K562 (cell line): Measurements from ENCODE around the gene HSPA1L. TPM values are rescaled to one million over a fixed set of nuclear protein-coding genes. Genes with fewer than 3 reads are reported as not detected.

Experiments used
- BHLHE40 ChIP-seq: IDR thresholded peaks from 2 replicates; pipeline ENCODE4 v1.6.1; 2011; ENCODE audit warnings: low read length, improper control_type of control experiment
- CBX8 ChIP-seq: fragments of 200-600 bp; sonication (generic); IDR thresholded peaks from 2 replicates; pipeline ENCODE4 v1.6.1; 2012; ENCODE audit warnings: borderline replicate concordance, mixed run types, low read depth, mild to moderate bottlenecking, moderate library complexity, mixed read lengths, low read length, control low read depth, inconsistent platforms; ENCODE audit not compliant: poor library complexity, severe bottlenecking; ENCODE audit errors: extremely low read depth
- CREM ChIP-seq: IDR thresholded peaks from 2 replicates; pipeline ENCODE4 v1.6.1; 2014; ENCODE audit warnings: antibody characterized with exemption, low read depth
- CSDE1 ChIP-seq, 2 experiments: fragments of 450-650 bp; IDR thresholded peaks; 2 replicates each; pipeline ENCODE4 v1.6.1; 2016; ENCODE audit warnings: mild to moderate bottlenecking in 1 of 2
- FOXA1 ChIP-seq: fragments of 450-650 bp; IDR thresholded peaks from 2 replicates; pipeline ENCODE4 v1.6.1; 2016; ENCODE audit warnings: mild to moderate bottlenecking, borderline replicate concordance
- GABPA ChIP-seq: fragments of 200-800 bp; sonication (Bioruptor generic); conservative IDR thresholded peaks from 2 replicates; pipeline ENCODE4 v1.6.1; 2016; ENCODE audit warnings: low read depth, missing genetic modification characterization, missing compliant biosample characterization
- HLTF ChIP-seq: fragments of 450-650 bp; IDR thresholded peaks from 2 replicates; pipeline ENCODE4 v1.6.1; 2016
- HNRNPK ChIP-seq: fragments of 200-400 bp; formaldehyde crosslinking; IDR thresholded peaks from one replicate; pipeline ENCODE4 v1.6.1; 2018; ENCODE audit warnings: mild to moderate bottlenecking, low read depth, low read length; ENCODE audit not compliant: poor library complexity, severe bottlenecking
- KDM2B ChIP-seq: fragments of 250-450 bp; sonication (Bioruptor Pico); IDR thresholded peaks from 2 replicates; pipeline ENCODE4 v1.8.0; 2021; ENCODE audit warnings: mild to moderate bottlenecking, moderate library complexity
- MECOM ChIP-seq: fragments of 250-450 bp; sonication (Bioruptor Pico); IDR thresholded peaks from 2 replicates; pipeline ENCODE4 v1.8.0; 2022; ENCODE audit warnings: inconsistent platforms
- NR3C1 ChIP-seq: sonication (generic); formaldehyde crosslinking; IDR thresholded peaks from 2 replicates; pipeline ENCODE4 v1.8.1; 2022; ENCODE audit warnings: missing genetic modification reagents
- RFX5 ChIP-seq: IDR thresholded peaks from 2 replicates; pipeline ENCODE4 v1.6.1; 2011; ENCODE audit warnings: low read depth, mild to moderate bottlenecking, improper control_type of control experiment, low read length
- polyA plus RNA-seq, 8 experiments: library from polyadenylated mRNA; depleted of rRNA in 4 of 8; stranded (reverse) in 5 of 8; unstranded in 3 of 8; fragments of >200 nt; fragmentation: Nextera tagmentation in 2 of 8; fragmentation: Illumina TruSeq in 1 of 8; extraction: Ambion mirVana in 2 of 8; extraction: Trizol in 1 of 8; gene quantifications; 2 replicates each; pipeline versions ENCODE4 v1.2.1 to v1.2.3, GENCODE V29; 2011 to 2014; ENCODE audit warnings: inconsistent platforms in 1 of 8, missing spikeins in 1 of 8
- total RNA-seq, 7 experiments: library from RNA; depleted of rRNA in 6 of 7; stranded (reverse); fragments of >200 nt in 6 of 7; fragmentation: Illumina TruSeq in 2 of 7; extraction: Trizol in 2 of 7; gene quantifications; 2 replicates each; pipeline versions ENCODE4 v1.2.1 to v1.2.3, GENCODE V29; 2011 to 2021; ENCODE audit warnings: low replicate concordance in 1 of 7
- TF ChIP-seq, protein P1 (sequence below): fragments of 150-350 bp; conservative IDR thresholded peaks from 2 replicates; pipeline ENCODE4 v1.6.1; 2014; ENCODE audit warnings: low read length
- TF ChIP-seq, protein P2 (sequence below), 2 experiments: fragments of 200-800 bp in 1 of 2; sonication (Bioruptor generic) in 1 of 2; sonication (generic) in 1 of 2; formaldehyde crosslinking in 1 of 2; IDR thresholded peaks in 1 of 2; conservative IDR thresholded peaks in 1 of 2; 2 replicates each; pipeline versions ENCODE4 v1.5.0 to v1.6.1; 2016 to 2020; ENCODE audit warnings: missing compliant biosample characterization in 1 of 2, missing genetic modification characterization in 1 of 2, missing genetic modification reagents in 1 of 2
- TF ChIP-seq, protein P3 (sequence below): IDR thresholded peaks from 2 replicates; pipeline ENCODE4 v1.6.1; 2014; ENCODE audit warnings: antibody characterized with exemption
- TF ChIP-seq, protein P4 (sequence below): fragments of 250-450 bp; sonication (Bioruptor Pico); IDR thresholded peaks from 2 replicates; pipeline ENCODE4 v1.4.0; 2020
- TF ChIP-seq, protein P5 (sequence below): fragments of 450-650 bp; IDR thresholded peaks from 2 replicates; pipeline ENCODE4 v1.6.1; 2014; ENCODE audit warnings: low read depth, mild to moderate bottlenecking, moderate library complexity, borderline replicate concordance

The HSPA1L gene
- total and polyA plus RNA-seq, 9 of the 15 experiments (the other 6 are each of a cell fraction or from before 2014, with no cell fraction given) = 0.14 to 2.1 (median 1.3) TPM

DNA sequence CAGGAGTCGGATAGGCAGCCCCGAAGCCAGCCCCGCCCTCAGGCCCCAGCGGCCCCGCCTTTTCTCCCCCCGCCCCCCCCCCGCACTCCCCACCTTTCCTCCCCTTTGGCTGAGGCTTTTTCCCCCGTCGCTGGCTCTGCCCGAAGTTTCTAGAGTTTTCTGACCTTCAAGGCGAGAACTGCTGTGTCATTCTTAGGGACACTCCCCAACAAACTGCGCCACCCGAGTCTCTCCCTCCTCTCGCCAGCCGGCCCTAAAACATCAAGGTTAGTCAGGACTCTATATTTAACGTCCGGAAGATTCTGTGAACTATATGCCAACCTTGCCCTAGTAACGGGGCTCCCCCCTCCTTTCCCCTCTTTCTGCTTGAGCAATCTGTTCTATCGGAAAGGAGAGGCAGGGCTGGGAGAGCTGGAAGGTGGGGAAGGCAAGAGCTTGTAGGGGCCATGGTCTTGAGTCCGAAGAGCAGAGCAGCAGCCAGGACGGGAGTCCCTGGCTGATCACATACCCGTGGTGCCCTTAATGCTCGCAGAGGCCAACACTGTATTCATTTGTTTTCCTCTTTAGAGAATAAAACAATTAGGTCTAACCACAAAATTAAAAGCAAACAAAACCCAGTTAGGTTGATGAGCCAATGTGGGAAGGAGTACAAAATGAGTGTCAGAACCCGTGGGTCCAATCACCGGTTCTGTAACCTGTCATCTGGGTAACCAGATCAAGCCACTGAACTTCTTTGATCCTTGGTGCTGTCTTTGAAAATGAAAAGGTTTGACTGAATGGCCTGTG is 7.1 kb upstream of the HSPA1L start (continued):
- TF ChIP-seq, protein P1, sequence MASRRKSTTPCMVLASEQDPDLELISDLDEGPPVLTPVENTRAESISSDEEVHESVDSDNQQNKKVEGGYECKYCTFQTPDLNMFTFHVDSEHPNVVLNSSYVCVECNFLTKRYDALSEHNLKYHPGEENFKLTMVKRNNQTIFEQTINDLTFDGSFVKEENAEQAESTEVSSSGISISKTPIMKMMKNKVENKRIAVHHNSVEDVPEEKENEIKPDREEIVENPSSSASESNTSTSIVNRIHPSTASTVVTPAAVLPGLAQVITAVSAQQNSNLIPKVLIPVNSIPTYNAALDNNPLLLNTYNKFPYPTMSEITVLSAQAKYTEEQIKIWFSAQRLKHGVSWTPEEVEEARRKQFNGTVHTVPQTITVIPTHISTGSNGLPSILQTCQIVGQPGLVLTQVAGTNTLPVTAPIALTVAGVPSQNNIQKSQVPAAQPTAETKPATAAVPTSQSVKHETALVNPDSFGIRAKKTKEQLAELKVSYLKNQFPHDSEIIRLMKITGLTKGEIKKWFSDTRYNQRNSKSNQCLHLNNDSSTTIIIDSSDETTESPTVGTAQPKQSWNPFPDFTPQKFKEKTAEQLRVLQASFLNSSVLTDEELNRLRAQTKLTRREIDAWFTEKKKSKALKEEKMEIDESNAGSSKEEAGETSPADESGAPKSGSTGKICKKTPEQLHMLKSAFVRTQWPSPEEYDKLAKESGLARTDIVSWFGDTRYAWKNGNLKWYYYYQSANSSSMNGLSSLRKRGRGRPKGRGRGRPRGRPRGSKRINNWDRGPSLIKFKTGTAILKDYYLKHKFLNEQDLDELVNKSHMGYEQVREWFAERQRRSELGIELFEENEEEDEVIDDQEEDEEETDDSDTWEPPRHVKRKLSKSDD = no peak
- TF ChIP-seq, protein P2, sequence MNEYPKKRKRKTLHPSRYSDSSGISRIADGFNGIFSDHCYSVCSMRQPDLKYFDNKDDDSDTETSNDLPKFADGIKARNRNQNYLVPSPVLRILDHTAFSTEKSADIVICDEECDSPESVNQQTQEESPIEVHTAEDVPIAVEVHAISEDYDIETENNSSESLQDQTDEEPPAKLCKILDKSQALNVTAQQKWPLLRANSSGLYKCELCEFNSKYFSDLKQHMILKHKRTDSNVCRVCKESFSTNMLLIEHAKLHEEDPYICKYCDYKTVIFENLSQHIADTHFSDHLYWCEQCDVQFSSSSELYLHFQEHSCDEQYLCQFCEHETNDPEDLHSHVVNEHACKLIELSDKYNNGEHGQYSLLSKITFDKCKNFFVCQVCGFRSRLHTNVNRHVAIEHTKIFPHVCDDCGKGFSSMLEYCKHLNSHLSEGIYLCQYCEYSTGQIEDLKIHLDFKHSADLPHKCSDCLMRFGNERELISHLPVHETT (CRISPR knock-in tag; conservative IDR thresholded peaks at IDR 0.05 in 1 of 2, IDR thresholded peaks at IDR 0.05 in 1 of 2) = peak in 1 of 2 experiments; percentile 87; a peak in 2 of 4 replicates
- TF ChIP-seq BHLHE40 (no peak), RFX5 (no peak), CREM (0 out of 2 replicates have a peak, but pooled peaks have one; percentile 14), KDM2B (CRISPR knock-in tag) (no peak; the same call in 1 of the 2 replicates), GABPA (tag) (no peak), HNRNPK (peak; percentile 84), HLTF (no peak), CSDE1 (IDR thresholded peaks at IDR 0.05) (no peak), MECOM (CRISPR knock-in tag) (peak; percentile 60; the same call in 1 of the 2 replicates), CBX8 (no peak), FOXA1 (no peak), NR3C1 (CRISPR knock-in tag) (no peak)
- TF ChIP-seq, protein P3, sequence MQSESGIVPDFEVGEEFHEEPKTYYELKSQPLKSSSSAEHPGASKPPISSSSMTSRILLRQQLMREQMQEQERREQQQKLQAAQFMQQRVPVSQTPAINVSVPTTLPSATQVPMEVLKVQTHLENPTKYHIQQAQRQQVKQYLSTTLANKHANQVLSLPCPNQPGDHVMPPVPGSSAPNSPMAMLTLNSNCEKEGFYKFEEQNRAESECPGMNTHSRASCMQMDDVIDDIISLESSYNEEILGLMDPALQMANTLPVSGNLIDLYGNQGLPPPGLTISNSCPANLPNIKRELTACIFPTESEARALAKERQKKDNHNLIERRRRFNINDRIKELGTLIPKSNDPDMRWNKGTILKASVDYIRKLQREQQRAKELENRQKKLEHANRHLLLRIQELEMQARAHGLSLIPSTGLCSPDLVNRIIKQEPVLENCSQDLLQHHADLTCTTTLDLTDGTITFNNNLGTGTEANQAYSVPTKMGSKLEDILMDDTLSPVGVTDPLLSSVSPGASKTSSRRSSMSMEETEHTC = no peak
- TF ChIP-seq, protein P4, sequence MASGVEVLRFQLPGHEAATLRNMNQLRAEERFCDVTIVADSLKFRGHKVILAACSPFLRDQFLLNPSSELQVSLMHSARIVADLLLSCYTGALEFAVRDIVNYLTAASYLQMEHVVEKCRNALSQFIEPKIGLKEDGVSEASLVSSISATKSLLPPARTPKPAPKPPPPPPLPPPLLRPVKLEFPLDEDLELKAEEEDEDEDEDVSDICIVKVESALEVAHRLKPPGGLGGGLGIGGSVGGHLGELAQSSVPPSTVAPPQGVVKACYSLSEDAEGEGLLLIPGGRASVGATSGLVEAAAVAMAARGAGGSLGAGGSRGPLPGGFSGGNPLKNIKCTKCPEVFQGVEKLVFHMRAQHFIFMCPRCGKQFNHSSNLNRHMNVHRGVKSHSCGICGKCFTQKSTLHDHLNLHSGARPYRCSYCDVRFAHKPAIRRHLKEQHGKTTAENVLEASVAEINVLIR = no peak
- TF ChIP-seq, protein P5, sequence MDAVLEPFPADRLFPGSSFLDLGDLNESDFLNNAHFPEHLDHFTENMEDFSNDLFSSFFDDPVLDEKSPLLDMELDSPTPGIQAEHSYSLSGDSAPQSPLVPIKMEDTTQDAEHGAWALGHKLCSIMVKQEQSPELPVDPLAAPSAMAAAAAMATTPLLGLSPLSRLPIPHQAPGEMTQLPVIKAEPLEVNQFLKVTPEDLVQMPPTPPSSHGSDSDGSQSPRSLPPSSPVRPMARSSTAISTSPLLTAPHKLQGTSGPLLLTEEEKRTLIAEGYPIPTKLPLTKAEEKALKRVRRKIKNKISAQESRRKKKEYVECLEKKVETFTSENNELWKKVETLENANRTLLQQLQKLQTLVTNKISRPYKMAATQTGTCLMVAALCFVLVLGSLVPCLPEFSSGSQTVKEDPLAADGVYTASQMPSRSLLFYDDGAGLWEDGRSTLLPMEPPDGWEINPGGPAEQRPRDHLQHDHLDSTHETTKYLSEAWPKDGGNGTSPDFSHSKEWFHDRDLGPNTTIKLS = no peak
